MG63 (cell line): ENCODE data around the gene GRID2. TPM values are rescaled to one million over a fixed set of nuclear protein-coding genes. Genes with fewer than 3 reads are reported as not detected.

ENCODE experiments used
- DNase-seq: peaks from one replicate; pipeline ENCODE4 v3.0.0-alpha.2; 2020
- H3K27me3 ChIP-seq: fragments of 250-450 bp; sonication (Bioruptor Pico); 2 replicates; pipeline ENCODE4 v1.5.1; 2020; ENCODE audit warnings: mild to moderate bottlenecking, moderate library complexity
- H3K36me3 ChIP-seq: fragments of 250-450 bp; sonication (Bioruptor Pico); 2 replicates; pipeline ENCODE4 v1.5.1; 2020; ENCODE audit warnings: mild to moderate bottlenecking, moderate library complexity
- H3K4me3 ChIP-seq: fragments of 250-450 bp; sonication (Bioruptor Pico); 2 replicates; pipeline ENCODE4 v1.5.1; 2020; ENCODE audit warnings: mild to moderate bottlenecking, moderate library complexity
- H3K9me3 ChIP-seq: fragments of 250-450 bp; sonication (Bioruptor Pico); 2 replicates; pipeline ENCODE4 v1.5.1; 2020; ENCODE audit warnings: mild to moderate bottlenecking, moderate library complexity
- total RNA-seq: library from RNA; depleted of rRNA; stranded (reverse); fragments of >200 nt; shearing (Covaris generic); gene quantifications from 2 replicates; pipeline ENCODE4 v1.2.3, GENCODE V29; 2014; ENCODE audit warnings: low replicate concordance

The GRID2 gene
- total RNA-seq, 1 experiment from 2014 or later, result not detected

DNA sequence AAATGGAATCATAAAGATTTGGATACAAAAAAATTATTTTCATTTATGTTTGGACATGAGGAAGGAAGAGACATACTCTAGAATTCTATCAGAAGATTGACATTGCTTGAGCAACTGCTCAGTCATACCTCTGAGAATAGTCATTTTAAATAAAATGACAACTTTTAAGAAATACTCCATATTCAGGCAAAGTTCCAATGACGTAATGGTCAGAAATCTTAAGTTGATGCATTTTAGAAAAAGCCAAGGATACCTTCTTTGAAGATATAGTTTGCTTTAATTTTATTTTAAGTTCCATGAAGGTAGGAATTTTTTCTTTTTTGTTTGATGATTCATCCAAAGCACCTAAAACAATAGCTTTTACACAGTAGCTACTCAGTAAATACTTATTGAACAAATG lies 1414.5 kb downstream of the GRID2 start:
- no peak for DNase-seq
- no peaks in the 10 kb centered on the region for H3K36me3 ChIP-seq
- H3K9me3 ChIP-seq, result no peaks in the 10 kb centered on the region
- H3K27me3 ChIP-seq, result no peaks in the 10 kb centered on the region
- H3K4me3 ChIP-seq, result no peak overlapping the region

DNA sequence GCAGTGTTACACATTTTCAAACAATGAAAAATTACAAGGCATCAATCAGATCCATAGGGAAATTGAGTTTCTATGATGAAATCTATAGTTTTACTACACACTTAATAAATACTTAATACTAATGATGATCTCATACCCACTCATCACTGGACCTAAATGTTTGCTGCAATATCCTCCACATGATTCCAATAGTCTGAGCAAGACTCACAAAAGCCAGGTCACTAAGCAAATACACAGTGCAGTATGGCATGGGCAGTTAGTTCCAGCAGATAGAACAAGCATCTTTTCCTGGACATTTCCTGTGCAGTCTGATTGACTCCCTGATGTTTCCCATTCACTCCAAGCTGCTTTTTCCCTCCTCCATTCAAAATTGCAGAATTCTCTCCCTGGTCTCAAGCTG lies 1415.8 kb downstream of the GRID2 start:
- no peak for DNase-seq
- Histone ChIP-seq H3K36me3 (no peaks in the 10 kb centered on the region), H3K4me3 (no peak overlapping the region), H3K27me3 (no peaks in the 10 kb centered on the region), H3K9me3 (no peaks in the 10 kb centered on the region)

GRCh38 chr4:93722446-93722845 lies 1418.7 kb downstream of the GRID2 start:
- no peaks in the 10 kb centered on the region for H3K36me3 ChIP-seq
- no peak overlapping the region for H3K4me3 ChIP-seq
- no peak for DNase-seq
- no peaks in the 10 kb centered on the region for H3K9me3 ChIP-seq
- H3K27me3 ChIP-seq, result no peaks in the 10 kb centered on the region

DNA sequence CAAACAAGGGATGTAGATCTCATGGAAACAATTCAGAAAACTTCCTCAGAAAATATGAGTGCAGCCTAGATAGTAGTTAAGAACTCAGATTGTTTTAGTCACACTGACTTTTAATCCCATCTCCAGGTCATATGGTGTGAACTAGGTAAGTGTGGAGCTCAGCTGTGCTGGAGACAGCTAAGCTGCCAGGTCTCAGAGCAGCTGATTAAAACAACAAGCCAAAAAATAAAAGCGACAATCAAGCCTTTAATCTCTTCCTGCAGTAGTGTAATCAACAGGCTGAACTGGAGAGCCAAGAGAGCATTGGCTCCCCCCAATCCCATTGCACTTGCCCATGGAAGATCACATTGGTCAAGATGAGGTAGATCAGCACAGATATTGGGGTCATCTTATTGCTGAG lies 1426.5 kb downstream of the GRID2 start:
- Histone ChIP-seq H3K36me3 (no peaks in the 10 kb centered on the region), H3K4me3 (no peak overlapping the region), H3K27me3 (no peaks in the 10 kb centered on the region), H3K9me3 (no peaks in the 10 kb centered on the region)
- no peak for DNase-seq

GRCh38 chr4:93730760-93731159 lies 1427.0 kb downstream of the GRID2 start:
- no peak for DNase-seq
- Histone ChIP-seq H3K9me3 (no peaks in the 10 kb centered on the region), H3K27me3 (no peaks in the 10 kb centered on the region), H3K4me3 (no peak overlapping the region), H3K36me3 (no peaks in the 10 kb centered on the region)

- no peaks in the 10 kb centered on the region for H3K27me3 ChIP-seq
- no peaks in the 10 kb centered on the region for H3K9me3 ChIP-seq
- no peak overlapping the region for H3K4me3 ChIP-seq
- no peaks in the 10 kb centered on the region for H3K36me3 ChIP-seq
- no peak for DNase-seq
Measured at GRCh38 chr4:93731456-93731855, 1427.7 kb downstream of the GRID2 start.

DNA sequence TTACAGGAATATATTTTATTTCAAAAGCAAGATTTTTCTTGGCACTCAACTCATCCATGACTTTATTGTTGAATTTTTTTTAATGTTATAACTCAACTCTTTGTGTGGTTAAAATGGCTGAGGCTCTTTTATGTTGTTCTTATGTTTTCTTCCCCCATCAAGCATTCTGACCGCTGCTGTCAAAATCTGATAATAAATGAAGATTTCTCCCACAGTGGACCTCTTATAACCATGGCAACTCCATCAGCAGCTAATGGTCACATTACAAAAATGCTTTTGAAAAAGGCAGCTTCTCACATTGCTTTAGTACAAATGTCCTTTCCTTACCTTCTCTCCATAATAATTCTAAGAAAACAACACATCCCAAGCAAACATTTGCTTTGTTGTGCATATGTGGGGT lies 1428.7 kb downstream of the GRID2 start:
- Histone ChIP-seq H3K9me3 (no peaks in the 10 kb centered on the region), H3K36me3 (no peaks in the 10 kb centered on the region), H3K27me3 (no peaks in the 10 kb centered on the region), H3K4me3 (no peak overlapping the region)
- no peak for DNase-seq

DNA sequence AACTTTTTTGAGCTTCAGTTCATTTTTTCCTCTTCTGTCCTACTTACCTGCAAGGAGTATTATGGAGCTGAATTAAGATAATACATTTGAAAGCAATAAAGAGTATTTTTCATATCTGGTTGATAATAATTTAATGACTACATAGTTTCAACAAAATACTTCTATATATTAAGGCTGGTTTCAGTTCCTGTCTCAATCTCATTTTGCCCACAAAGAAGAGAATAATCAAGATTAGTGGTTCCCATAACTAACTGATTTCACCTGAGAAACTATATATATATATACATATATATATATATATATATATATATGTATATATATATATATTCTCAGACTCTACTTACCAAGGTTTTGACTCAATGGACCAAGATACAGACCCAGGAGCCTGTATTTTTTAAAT lies 1437.1 kb downstream of the GRID2 start:
- no peaks in the 10 kb centered on the region for H3K27me3 ChIP-seq
- H3K9me3 ChIP-seq, result no peaks in the 10 kb centered on the region
- H3K36me3 ChIP-seq, result no peaks in the 10 kb centered on the region
- DNase-seq, result no peak
- H3K4me3 ChIP-seq, result no peak overlapping the region

- H3K36me3 ChIP-seq, result no peaks in the 10 kb centered on the region
- H3K4me3 ChIP-seq, result no peak overlapping the region
- DNase-seq, result no peak
- no peaks in the 10 kb centered on the region for H3K27me3 ChIP-seq
- H3K9me3 ChIP-seq, result no peaks in the 10 kb centered on the region
Measured at GRCh38 chr4:93743022-93743421, 1439.3 kb downstream of the GRID2 start.

DNA sequence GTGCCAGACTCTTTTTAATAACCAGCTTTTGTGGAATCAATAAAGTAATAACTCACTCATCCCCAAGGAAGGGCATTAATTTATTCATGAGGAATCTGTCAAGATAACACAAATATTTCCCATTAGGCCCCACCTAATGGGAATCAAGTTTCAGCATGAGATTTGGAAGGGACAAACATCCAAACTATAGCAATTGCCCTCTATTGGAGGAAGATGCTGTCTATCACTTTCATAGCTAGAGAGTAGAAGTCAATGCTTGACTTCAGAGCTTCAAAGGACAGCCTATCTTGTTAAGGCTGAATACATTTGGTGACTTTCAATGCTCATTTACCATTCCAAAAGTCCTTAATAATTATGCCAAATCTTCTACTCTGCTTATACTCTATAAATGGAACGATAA lies 1439.9 kb downstream of the GRID2 start:
- Histone ChIP-seq H3K36me3 (no peaks in the 10 kb centered on the region), H3K27me3 (no peaks in the 10 kb centered on the region), H3K4me3 (no peak overlapping the region), H3K9me3 (no peaks in the 10 kb centered on the region)
- no peak for DNase-seq

DNA sequence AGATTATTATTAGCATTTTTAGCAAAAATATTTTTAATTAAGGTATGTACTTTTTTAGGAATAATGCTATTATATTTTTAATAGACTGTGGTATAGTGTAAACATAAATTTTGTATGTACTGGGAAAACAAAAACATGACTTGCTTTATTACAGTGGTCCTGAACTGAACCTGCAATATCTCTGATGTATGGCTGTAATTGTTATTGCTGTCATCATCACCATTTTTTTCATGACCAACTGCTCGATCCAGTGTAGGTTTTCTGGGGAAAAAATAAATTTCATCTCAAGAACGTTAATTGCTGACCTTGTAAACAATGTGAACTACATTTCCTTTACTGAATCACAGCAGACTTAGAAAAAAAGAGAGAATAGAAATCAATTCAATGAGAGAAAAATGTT lies 1441.2 kb downstream of the GRID2 start:
- H3K27me3 ChIP-seq, result no peaks in the 10 kb centered on the region
- H3K36me3 ChIP-seq, result no peaks in the 10 kb centered on the region
- H3K9me3 ChIP-seq, result no peaks in the 10 kb centered on the region
- H3K4me3 ChIP-seq, result no peak overlapping the region
- DNase-seq, result no peak

DNA sequence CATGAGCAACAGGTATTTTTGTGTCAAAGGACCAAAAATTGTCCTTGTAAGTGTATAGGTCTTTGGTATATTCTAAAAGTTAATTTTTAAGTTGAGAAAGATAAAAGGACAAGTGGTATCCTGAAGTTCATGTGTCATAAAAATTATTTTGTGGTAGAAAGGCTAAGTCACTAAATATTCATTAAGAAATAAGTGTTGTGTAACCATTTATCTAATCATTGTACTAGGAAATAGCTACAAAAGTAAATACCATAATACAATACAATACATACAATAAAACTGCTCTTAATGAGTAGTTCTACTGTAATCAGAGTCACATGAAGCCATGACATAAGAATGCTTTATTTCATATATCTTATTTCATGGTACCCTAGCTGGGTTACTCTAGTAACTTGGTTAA lies 1442.3 kb downstream of the GRID2 start:
- DNase-seq, result no peak
- Histone ChIP-seq H3K4me3 (no peak overlapping the region), H3K36me3 (no peaks in the 10 kb centered on the region), H3K9me3 (no peaks in the 10 kb centered on the region), H3K27me3 (no peaks in the 10 kb centered on the region)

DNA sequence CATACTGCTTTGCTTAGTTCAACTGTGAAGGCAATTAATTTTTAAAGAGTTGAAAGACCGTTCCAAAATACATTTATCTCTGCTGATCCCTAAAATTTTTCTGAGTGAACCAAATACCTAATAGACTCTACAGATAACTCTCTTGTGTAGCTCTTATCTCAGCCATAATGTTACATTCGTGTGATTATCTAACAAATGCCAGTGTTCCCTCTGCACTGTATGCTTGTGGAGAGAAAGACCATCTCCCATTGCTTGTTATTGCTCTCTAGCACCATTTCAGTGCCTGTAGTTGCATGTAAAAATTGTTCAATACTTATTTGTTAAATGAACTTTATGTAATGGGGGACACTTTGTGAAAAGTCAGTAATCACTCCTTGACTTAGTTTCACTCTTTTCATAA lies 1443.5 kb downstream of the GRID2 start:
- H3K4me3 ChIP-seq, result no peak overlapping the region
- DNase-seq, result no peak
- H3K36me3 ChIP-seq, result no peaks in the 10 kb centered on the region
- no peaks in the 10 kb centered on the region for H3K9me3 ChIP-seq
- no peaks in the 10 kb centered on the region for H3K27me3 ChIP-seq

DNA sequence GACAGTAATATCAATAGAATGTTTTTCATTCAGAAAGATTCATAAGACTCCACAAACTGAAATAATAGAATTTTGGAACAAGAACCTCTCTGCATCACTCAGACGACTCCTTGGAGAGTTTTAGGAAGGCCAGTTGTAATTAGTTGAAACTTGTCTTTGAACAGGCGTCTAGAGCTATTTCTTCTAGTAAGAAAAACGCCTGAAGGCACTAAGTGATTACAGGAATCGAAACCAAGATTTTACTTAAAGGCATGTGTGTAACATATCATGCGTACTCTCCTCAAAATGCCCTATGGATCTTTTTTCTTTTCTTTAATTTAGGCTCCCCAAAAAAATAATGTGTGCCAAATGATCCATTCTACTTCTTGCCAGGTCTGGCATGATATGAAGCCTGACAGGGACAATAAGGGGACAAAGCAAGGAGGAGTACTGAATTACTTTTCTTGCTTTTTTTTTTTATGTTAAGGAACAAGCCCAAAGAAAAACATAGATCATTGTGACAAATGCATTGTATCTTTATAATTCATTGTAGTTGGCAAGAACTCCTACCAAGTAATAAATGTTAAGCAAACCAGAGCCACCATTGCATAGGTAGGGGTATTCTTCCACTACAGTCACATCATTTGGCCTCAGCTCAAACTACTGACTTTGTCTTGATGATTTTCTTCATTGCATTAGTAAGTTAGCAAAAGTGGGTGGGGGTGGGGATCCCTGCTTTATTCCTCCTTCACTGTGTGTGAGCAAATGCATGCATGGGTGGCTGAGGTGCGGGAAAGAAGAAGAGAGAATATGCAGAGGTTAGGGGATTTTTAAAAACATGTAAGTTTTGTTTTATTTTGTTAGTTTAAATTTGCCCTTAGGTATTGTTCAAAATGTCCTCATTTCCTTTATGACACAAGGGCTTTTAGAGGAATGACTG lies 1444.9 kb downstream of the GRID2 start:
- Histone ChIP-seq H3K4me3 (no peak overlapping the region), H3K27me3 (no peaks in the 10 kb centered on the region), H3K9me3 (no peaks in the 10 kb centered on the region), H3K36me3 (no peaks in the 10 kb centered on the region)
- DNase-seq, result no peak

GRCh38 chr4:93749292-93749761 lies 1445.6 kb downstream of the GRID2 start:
- H3K36me3 ChIP-seq, result no peaks in the 10 kb centered on the region

GRCh38 chr4:93751411-93751810 lies 1447.6 kb downstream of the GRID2 start:
- H3K36me3 ChIP-seq, result no peaks in the 10 kb centered on the region
- no peak for DNase-seq
- no peak overlapping the region for H3K4me3 ChIP-seq
- H3K9me3 ChIP-seq, result no peaks in the 10 kb centered on the region
- H3K27me3 ChIP-seq, result no peaks in the 10 kb centered on the region

More at GRCh38 chr4:93749292-93749761, 1445.6 kb downstream of the GRID2 start:
- Histone ChIP-seq H3K9me3 (no peaks in the 10 kb centered on the region), H3K4me3 (no peak overlapping the region), H3K27me3 (no peaks in the 10 kb centered on the region)
- no peak for DNase-seq

GRCh38 chr4:93756101-93756500 lies 1452.3 kb downstream of the GRID2 start:
- Histone ChIP-seq H3K4me3 (no peak overlapping the region), H3K36me3 (no peaks in the 10 kb centered on the region), H3K27me3 (no peaks in the 10 kb centered on the region), H3K9me3 (no peaks in the 10 kb centered on the region)
- DNase-seq, result no peak

- Histone ChIP-seq H3K36me3 (no peaks in the 10 kb centered on the region), H3K27me3 (no peaks in the 10 kb centered on the region), H3K9me3 (no peaks in the 10 kb centered on the region), H3K4me3 (no peak overlapping the region)
- no peak for DNase-seq
Measured at GRCh38 chr4:93759506-93759905, 1455.7 kb downstream of the GRID2 start.
